A204.1 (cell line): Measurements from ENCODE around the gene FBXW12.
"Not testable (repeated sequence)": the region's sequence is repeated elsewhere in the genome, so short reads cannot be mapped to it uniquely, and the experiment has no call there.

ENCODE experiments used
- FAIRE-seq: peaks from 2 replicates; lab custom pipeline; 2012; peaks lifted over from hg19 to GRCh38; lab: Jason Lieb, UNC

The FBXW12 gene

GRCh38 chr3:48387634-48388033 is 15.6 kb downstream of the FBXW12 start:
- no peak for FAIRE-seq

GRCh38 chr3:48388966-48389365 is 16.9 kb downstream of the FBXW12 start:
- no peak for FAIRE-seq

GRCh38 chr3:48394391-48394790 is 22.4 kb downstream of the FBXW12 start:
- FAIRE-seq: no peak

- FAIRE-seq: no peak
These were observed 23.7 kb downstream of the FBXW12 start for GRCh38 chr3:48395714-48396113.

DNA sequence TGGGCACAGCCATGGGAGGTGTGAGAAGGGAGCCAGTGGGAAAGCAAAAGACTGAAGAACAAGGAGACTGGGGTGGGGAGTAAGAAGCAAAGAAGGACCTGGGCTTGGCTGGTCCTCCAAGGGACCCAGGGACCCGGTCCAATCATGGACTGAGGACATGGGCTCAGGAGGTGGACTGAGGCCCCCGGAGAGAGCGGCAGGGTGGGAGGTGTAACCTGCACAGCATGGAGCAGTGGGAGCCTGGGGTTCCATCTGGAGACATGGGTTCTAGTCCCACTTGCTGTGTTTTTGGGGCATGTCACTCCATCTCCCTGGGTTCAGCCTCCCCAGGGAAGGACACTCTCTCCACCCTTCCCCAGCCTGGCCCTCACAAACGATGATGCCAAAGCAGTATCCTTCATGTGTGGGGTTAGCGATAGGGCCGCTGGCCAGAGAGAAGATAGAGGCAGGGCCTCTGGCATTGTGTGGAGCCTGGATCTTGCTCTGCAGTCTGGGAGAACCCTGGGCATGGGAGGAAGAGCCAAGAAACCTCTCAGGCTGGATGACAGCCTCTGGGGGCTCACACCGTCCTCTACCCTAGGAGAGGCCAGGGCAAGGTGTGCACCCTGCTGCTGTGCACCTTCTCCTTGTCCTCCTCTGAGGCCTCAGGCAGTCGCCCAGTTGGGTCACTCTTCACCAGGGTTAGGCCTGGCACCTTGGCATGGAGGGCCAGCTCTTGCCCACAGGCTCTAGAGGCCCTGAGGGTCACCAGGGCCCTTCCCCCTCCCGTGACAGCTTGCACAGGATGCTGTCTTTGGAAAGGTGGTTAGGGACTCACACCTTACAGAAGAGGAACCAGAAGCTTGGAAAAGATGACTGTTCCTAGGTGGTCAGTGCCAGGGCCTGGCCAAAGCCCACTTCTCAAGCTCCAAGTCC is 26.0 kb downstream of the FBXW12 start:
- no peak for FAIRE-seq

DNA sequence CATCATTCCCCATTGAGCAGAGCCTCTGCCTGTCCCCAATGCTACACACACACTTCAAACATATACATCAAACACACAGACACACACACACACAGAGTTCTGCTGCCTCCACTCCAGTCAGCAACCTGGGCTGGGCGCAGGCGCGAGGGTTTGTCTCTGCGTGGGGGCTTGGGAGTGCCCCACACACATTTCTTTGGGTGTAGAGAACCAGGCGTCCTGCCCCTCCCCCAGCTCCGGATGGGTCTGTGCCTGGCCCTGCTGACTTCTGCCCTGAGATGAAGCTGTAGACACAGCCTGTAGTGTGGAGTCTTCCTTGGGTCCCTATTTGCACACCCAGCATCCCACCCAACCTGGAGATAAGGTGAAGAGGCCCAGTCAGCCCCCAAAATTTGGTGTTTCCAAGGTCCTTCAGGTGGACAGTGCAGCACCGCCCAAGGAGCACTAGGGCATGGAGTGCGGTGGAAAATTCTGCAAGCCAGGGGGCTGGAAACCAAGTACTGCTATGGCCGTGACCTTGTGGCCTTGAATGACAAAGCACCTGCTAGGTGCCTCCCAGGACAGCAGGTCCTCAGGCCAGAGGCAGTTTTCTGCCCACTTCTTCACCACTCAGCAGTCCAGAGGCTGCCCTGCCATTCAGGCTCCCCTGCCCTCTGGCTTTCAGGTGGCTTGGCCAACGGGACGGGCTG is 26.8 kb downstream of the FBXW12 start:
- FAIRE-seq: no peak

DNA sequence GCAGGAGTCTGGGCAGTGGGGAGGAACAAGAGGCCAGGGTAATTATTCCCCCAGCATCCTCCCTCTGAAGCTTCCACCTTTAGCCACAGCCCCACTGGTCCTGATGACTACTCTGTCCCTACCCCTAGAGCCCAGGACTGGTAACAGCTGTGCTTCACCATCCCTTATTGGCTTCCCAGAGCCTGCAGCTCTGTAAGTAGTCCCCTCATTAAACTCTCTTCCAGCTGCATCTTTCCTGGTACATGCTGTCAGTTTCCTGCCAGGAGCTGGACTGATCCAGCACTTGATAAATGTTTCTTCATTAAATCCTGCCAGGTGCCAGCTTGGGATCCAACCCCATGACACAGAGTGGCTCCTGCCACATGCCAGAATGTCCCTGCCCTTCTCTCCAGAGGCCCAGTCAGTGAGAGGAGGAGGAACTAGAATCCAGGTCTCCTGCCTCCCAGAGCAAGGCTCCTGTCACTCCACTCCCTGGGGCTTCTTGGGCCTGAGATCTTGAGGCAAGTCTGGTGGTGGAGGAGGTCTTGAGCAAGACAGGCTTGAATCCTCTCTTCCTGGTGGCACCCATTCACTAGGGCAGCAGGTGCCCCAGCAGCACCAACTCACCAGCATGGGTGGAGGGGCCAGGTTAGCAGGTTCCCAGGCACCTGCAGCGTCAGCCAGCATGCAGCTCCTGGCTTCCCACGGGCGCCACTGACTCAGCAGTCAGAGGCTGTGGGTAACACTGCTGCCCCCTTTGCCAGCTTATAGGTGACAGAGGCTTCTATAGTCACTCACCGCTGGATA is 27.6 kb downstream of the FBXW12 start:
- FAIRE-seq: no peak

DNA sequence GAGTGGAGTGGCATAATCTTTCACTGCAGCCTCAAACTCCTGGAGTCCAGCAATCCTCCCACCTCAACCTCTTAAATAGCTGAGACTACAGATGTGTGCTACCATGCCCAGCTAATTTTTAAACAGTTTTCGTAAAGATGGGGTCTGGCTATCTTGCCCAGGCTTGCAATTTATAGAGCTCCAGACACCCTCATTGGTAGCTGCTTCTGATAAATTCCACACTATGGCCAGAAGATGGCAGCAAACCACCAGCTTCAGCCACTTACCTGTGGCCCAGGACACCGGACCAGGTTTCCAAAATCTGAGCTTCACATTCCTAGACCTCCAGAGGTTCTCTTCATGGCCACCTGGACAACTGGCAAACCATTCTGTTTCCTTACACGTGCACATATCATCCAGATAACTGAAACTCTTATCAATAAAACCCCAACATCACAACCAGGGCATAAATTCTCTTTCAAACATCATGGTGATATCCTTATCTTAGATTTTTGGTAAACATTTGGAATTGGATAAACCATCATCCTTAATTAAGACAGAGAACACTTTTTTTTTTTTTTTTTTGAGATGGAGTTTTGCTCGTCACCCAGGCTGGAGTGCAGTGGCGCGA is 28.9 kb downstream of the FBXW12 start:
- FAIRE-seq: no peak

GRCh38 chr3:48401434-48401901 is 29.4 kb downstream of the FBXW12 start:
- not testable (repeated sequence) for FAIRE-seq

GRCh38 chr3:48402281-48402732 is 30.3 kb downstream of the FBXW12 start:
- no peak for FAIRE-seq

GRCh38 chr3:48402907-48403306 is 30.9 kb downstream of the FBXW12 start:
- no peak for FAIRE-seq

DNA sequence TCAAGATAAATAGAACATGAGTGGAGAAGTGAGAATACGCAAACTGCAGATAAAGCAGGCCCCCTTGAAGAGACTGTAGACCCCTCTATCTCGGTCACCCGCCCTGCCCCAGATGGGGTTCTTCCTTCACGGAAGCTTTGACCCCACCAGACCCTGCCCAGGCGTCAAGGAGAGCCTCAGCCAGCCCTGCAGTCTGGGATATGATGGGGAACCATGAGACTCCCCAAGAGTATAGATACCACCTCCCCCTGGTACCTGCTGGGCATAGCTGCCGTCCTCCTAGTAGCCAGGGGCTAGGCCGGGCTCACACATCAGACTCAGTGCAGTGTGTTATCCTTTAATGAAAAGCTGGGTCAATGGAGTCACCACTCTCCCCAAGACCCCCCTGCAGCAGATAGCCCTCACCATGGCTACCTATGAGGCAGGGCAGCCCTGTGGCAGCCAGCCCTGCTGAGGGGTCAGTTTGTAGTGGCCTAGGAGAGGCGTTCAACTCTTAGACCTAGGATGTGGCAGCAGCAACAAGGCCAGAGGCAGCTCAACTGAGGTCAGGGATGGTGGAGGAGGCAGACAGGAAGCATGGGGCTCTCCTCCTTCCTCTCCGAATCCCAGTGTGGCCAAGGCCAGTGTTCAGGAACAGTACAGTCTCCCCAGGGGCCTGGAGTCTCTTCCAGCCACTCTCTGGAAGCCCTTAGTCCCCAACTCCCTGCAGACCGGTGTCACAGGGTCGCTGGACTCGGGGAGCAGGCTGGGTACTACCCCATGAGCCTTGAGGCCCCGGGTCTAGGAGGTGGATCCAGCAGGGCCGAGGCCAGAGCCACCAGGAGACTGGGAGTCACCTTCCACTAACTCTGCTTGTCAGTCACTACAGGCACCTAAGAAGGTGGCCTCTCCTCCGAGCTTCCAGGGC is 31.8 kb downstream of the FBXW12 start:
- no peak for FAIRE-seq

DNA sequence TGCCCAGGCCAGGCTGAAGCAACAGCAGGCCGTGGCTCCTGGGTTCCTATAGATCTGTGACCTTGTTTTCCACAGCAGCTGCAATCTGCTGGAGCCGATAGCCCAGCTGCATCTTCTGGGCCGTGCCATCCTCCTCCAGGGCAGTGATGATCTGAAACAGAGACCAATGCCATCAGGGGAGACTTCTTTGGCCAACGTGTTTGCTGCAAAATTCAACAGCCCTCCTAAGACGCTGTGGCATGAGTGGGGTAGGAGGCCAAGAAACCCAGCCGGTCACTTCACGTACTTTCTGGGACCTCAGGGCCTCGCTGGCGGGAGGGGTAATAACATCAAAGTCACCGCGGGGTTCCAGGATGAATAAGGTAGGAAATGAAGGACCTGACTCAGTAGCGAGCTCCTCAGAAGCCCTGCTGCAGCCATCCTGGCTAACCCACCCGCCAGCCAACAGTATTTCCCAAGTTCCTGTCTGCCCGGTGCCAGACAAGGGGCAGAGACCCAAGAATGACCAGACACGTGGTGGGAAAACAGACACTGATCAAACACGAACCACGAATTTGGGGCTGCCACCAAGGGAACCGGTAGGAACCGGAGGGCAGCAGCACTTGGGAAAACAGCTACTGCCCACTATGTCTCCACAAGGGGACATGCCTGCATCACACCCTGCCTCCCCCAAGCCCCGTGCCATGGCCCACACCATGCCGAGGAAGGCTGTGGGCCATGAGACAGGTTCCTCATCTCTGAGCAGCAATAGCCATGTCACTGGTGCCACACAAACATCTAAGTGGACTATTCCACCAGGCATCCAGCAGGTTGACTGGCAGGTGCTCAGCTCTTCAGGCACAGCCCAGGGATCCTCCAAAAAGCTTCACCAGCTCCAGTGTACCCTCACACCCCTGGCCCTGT is 32.7 kb downstream of the FBXW12 start:
- no peak for FAIRE-seq

DNA sequence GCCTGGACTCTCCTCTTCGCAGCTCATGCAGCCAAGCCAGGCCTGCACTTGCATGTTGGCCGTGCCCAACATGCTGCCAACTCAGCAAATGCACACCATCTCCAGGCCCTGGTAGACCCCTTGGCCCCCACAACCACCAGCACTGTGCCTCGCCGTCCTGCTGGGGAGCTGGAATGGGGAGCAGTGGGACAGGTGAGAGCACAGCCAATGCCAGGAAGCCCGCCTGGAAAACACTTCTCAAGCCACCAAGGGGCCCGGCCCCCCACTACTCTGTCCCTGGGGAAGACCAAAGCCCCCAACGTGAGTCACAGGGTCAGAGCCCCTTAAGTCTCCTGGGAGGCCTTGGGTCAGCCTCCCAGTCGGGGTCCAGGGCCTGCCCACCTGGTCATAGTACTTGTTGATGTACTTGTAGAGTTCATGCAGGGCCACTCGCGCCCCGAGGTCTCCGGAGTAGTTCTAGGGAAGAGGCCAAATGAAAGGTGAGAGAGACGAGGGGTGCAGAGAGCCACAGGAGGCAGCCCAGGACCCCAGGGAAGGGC is 33.4 kb downstream of the FBXW12 start:
- no peak for FAIRE-seq

DNA sequence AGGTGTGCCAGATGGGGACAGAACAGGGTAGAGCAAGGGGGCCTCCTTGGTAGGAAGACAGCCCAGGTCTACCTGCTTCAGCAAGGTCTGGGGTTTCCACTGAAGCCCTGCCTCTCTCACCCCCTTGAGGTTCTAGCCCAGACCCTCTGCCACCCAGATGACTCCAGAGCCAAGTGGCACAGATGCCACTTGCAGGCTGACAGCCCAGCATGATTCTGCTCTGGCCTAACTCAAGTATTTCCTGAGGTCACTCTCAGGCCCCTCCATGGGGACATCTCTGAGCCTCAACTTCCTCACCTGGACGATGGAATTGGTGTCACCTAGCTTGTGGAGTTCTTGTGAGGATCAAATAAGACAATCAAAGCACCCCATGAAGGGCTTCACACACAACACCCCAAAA is 34.0 kb downstream of the FBXW12 start:
- no peak for FAIRE-seq

GRCh38 chr3:48406443-48407431 is 34.7 kb downstream of the FBXW12 start:
- no peak for FAIRE-seq

GRCh38 chr3:48407542-48408099 is 35.6 kb downstream of the FBXW12 start:
- no peak for FAIRE-seq

- FAIRE-seq: no peak
These were observed 36.8 kb downstream of the FBXW12 start for GRCh38 chr3:48408823-48409281.
